Activated CD4-positive, alpha-beta T cell treated with anti-CD3 and anti-CD28 coated beads, Interleukin-2, Interleukin-6, amounts not matched to agents 100 ng/mL and 50 ng/mL, durations not matched to agents 16 hours and 8 hours (primary cell): ENCODE results near the gene C2CD3.

Experiments
- DNase-seq: peaks from one replicate; pipeline ENCODE4 v3.0.0-alpha.2; 2020

C2CD3 gene

DNA sequence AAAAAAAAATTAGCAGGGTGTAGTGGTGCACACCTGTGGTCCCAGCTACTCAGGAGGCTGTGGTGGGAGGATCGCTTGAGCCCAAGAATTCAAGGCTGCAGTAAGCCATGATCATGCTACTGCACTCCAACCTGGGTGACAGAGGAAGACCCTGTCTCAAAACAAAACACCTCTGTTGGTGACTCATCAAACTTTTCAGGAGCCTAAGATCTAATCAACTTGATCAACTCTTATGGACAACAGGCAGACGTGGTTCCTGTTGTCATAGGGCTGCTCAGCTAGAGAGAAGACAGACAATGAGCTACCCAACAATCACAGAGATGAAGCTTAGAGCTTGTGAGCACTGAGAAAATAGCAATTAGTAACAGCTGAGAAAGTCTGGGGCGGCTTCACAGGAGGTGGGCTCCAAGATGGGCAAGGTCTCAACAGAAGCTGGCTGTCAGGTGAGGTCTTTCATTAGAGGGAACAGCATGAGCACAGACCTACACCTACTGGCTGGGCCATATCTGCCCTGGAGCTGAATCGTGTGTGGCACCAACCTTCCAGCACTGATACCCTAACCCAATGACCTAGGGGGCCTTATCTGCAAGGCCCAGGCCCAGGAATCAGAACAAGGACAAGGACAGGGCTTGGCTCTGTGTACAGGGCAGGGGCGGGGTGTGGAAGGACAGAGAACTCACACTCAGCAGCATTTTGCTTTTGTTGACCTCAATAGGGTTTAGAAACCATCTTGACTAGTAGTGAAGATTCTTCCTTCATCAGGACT lies 154.7 kb downstream of the C2CD3 start:
- DNase-seq, result peak; percentile 43

DNA sequence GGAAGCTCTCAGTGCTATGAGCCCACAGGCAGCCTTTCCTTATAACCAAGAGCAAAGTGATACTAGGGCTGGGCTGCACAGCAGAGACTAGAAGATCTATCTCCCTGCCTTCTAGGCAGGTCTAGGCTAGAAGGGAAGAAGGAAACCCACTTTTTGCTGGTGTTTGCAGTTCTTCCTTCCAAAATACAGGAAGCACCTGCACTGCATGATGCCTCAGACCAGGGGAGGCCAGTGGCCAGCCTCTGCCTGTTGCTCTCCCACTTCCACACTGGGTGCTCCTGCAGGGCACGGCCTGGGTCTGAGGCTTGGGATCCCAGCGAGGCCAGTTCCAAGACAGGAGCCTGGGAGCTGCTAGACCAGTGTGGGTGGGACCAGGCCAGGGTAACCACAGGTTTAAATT lies 155.9 kb downstream of the C2CD3 start:
- DNase-seq, result no peak

DNA sequence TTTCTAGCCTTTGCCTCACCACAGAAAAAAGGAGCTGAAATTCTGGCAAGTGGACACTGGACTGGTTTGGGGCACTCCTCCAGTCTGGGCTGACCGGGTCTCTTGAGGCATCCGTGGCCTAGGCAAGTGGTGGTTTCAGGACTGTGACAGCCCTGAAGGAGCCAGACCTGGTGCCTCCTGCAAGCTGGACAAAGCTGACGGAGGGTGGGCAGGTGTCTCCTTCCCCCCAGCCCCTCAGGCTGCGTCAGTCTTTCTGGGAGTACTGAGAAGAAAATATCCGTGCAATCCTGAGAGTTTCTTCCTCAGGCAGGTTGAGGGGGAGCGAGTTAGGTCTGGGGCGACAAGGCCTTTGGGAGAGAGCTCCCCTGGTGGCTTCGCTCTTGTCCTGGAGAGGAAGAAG lies 157.7 kb downstream of the C2CD3 start:
- DNase-seq, result no peak

DNA sequence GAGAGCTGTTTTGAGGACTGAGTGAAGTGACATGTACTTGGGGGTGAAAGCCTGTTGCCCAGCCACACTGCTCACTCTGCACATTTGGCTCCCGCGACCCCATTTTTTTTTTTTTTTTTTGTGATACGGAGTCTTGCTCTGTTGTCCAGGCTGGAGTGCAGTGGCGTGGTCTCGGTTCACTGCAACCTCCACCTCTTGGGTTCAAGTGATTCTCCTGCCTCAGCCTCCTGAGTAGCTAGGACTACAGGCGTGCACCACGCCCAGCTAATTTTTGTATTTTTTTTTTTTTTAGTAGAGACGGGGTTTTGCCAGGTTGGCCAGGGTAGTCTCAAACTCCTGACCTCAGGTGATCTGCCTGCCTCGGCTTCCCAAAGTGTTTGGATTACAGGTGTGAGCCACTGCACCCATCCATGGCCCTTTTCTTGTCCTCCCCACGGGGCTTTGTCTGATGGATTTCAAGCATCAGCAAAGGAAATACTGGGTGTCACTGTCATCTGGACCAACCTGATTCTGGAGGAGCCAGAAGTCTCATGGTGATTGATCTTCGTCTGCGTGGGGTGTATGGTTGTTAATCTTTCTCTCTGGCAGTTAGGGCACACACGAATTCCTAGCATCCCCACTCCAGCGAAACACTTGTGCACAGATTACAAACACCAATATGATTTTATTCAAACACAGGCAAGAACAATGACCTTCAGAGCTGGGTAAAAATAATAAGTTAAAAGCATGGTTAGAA lies 158.6 kb downstream of the C2CD3 start:
- DNase-seq, result no peak

DNA sequence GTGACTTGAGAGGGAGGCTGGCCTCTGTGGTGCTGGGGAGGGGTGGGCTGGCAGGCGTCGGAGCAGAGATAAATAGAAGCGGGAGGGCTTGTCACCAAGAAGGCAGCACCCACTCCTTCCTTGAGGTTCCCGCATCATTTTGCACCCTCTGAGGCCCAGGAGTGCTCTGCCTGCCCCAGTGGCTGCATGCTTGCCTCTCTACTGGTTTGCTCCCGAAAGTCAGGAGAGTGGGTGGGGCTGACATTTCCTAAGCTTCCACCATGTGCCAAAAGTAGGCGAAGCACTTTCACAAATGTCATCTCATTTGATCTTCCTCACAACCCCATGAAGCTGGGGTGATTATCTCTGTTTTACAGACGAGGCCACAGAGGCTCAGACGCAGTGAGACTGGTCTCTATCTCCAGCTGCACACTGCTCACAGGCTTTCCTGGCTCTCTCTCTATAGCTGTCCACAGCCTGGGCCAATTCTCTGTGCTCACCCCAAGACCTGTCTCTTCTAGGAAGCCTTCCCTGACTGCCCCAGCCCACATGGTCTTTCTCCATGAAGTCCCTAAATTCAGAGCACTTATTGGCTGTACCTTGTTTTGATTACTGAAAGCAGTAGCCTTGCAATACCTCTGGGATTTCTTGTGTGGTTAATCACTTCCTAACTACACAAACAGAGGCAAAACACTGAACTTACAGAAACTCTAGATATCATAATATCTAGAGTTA lies 159.3 kb downstream of the C2CD3 start:
- peak; percentile 87 for DNase-seq

DNA sequence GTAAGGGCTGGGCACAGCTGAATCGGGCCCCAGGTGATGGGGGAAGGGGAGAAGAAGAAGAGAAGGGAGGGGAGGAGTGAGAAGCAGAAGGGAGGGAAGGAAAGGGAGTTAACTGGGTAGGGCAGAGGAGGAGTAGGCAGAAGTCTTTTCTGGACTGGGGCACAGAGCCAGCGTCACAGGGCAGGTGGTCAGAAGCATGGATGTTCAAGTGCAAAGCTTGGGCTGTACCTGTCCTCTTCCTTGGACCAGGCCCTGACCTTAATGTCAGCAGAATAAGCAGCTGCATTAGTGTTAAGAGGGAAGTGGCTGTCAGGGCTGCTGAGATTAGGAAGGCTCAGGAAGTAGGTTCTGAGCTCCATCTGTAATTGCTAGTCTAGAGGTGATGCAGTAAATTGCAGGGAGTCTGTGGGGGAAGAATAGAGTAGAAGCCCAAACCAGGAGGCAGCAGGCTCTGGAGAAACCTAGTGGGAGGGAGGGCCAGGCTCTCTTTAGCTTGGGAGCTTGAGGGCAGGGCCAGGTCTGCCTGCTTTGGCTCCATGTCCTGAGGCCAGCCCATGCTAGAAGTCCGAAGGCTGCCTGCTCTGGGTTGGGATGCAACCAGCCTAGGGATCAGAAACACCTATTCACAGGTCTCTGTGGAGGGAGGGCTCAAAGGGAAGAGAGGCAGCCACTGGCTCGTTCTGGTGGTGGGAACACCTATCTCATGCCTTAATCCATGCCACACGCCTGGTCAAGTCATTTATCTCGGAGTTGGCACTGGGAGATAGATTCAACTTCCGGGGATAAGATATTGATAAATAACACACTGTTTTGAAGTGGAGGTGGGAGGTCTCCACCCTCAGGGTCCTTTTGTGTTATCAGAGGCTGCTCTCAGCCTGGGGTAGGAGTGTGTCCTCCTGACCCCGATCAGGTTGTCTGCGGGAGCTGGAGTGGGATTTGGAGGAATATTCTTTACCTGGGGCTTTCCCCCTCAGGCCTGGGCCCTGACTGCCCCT lies 160.2 kb downstream of the C2CD3 start:
- no peak for DNase-seq

DNA sequence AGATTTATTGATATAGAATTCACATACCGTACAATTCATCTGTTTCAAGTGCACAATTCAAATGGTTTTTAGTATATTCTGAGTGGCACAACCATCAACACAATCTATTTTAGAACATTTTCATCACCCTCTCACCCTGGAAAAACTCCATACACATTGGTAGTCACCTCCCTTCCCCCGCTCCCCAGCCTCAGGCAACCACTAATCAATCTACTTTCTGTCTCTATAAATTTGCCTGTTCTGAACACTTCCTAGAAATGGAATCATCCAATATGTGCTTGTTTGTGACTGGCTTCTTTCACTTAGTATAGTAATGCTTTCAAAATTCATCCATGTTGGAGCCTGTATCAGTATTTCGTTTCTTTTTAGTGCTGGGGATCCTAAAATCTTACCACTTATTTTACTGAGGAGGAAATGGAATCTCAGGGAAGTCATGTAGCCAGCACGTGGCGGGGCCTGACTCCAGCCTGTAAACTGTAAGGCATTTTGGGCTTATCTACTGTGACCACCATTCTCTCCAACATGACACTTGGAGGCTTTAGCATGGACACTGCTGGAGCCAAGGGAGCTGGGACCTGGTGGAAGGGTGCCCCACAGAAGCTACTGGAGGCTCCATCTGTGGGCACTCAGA lies 161.0 kb downstream of the C2CD3 start:
- no peak for DNase-seq

DNA sequence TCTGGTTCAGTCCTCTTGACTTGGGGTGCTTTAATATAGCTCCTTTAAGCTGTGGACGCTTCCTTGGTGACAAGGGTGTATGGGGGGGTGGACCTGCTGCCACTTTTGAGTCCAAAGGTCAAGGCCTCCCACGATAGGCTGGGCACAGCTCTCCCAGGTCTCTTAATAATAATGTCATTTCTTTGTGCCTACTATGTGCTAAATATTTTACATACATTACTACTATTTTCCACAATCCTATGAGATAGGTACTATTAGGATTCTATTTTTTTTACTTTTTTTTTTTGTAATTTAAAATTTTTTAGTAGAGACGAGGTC lies 161.6 kb downstream of the C2CD3 start:
- no peak for DNase-seq

DNA sequence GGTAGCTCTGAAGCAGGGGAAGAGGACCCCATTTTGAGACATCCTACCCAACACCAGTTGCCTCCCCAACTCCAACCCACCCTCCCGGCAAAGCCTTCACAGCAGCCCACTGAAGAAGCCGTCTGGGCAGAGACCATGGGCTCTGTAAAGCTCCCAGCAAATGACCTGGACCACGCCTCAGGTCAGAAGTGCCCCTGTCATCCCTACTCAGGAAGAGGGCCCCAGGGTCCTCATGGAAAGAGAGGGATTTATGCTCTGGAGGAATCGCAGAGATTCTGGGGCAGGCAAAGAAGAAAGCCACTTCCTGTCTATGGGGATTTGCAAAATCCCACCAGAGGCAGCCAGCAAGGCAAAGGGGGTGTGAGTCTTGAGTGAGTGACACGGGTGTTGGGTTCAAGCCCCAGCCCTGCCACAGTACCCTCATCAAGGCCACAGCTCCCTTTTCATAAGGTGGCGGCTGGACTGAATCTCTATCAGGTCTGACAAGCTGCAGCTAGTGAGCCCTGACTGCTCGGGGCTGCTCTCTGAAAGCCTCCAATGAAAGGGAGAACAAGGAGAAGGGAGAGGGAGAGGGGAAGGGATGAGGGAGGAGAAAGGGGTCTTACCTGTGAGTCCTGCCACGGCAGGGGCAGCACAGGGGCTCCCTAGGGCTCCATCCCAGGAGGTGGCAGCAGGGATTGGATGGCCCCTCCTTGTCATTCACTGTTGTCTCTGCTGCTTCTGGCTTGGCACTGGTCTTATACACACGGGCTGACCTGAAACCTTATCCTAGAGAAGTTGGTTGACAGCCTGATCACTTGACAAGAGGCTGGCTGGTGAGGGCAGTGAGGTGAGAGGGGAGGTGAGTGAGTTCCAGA lies 162.2 kb downstream of the C2CD3 start, which contains the start of gene UCP3:
TSS of gene UCP3 (minus strand) at position 713 of the 857 bp plus-strand sequence. CDS start 2,043 bp downstream, outside the sequence.
- no peak for DNase-seq

DNA sequence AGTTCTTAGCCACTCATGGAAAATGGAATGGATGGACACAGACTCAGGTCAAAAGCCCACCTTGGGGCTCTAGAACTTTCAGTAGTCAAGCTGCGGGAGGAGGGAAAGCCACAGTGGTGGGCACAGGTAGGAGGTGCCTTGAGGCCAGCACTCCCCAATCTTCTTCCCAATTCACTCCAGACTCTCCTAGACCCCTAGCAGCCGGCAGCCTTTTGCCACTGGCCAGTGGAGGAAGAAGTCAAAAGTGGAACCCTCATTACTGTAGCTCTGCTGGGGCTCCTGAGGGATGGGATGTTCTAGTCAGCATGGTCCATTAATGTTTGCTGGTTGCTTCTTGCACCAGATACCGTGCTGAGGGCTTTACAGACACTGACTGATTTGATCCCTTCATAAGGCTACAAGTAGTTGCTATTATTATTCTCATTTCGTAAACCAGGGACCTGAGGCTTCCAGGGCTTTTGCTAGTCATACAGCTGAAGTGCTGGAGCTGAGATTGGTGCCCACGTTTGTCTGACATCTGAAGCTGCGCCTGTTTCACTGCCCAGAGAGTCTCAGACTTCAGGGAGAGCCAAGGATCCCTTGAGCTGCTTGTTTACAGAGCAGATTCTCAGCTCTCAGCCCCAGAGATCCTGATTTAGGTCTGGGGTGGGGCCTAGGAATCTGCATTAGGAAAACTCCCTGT lies 163.0 kb downstream of the C2CD3 start:
- no peak for DNase-seq

DNA sequence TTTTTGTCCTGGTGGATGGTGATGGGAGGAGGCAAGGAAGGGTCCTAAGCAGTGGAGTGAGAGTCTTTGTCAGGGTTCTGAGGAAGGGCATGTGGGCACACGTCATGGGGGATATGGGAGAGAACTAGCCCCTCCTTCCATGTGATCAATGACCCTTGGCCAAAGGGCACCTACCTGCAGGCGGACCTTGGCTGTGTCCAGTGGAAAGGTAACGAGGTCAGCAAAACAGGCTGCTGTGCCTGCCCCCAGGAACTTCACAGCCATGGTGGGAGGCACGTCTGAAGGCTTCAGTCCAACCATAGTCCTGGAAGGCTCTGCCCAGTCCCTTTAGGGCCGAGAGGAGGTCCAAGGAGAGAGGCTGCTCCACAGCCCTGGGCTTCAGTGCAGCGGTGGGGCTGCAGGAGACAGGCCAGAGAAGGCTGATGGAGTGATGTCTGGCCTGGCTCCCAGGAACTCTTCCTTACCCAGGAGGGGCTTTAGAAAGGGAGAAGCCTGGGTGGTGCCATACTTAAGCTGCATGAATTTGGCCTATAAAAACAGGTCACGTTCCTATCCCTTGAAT lies 164.0 kb downstream of the C2CD3 start:
- DNase-seq, result no peak

DNA sequence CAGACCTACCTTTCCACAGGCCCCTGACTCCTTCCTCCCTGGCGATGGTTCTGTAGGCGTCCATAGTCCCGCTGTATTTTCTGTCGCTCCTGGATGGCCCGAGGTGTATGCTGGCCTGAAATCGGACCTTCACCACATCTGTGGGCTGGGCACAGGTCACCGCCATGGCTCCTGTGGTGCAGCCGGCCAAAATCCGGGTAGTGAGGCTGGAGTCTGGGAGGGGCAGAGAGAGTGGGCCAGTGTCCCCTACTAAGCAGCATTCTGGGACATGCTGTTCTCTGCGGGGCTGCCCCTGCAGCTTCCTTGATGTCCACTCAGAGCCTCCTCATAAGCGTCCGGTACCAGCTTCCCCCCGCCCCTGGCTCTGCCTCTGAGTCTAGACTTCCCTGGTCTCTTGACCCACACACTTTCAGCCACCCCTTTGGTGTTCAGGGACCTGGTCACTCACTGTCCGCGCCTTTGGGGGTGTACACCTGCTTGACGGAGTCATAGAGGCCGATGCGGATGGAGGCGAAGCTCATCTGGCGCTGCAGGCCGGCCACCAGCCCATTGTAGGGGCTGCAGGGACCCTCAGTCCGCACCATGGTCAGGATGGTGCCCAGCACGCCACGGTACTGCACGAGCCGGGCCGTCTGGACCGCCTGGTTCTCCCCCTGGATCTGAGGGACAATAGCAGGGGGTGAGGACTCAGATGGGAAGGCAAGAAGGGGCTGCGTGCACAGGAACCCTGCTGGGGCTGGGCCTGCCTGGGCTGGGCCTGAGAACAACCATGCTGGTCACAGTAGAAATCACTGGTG lies 164.9 kb downstream of the C2CD3 start:
- no peak for DNase-seq

DNA sequence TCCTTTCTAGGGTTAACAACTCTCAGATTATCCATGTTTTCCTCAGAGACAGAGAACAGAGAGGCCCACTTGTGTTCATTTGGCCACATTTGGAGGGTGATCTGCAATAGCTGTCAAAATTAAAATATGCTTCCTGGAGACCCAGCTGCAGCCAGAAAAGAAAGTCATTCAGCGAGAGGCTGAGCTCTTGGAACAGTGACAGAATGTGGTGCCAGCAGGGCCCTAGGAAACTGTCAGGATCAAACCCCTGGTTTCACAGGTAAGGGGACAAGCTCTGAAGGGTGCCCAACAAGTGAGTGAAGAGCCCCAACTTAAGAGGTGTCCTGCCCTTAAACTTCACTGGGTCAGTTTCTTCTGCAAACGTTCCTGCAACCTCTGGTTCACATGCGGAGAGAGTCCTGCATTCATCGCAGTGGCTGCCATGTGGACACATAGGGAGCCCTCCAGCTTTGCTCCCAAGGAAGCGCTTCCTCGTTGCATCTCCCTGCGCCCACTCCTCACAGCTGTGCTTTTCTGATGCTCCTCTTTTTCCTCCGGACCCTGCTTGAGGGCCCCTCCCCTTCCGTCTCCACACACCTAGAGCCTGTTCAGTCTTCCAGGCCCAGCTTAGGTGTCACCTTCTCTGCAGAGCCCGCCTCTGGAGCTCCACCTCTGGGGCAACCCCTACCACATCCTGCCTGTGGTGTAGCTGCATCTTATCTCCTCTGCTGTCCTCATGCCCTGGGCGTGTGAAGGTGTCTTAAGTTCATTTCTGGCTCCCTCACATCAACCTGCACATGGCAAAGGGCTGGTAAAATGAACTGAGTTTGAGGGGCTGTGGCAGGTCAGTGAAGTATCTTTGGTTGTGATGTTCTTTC lies 165.8 kb downstream of the C2CD3 start:
- DNase-seq, result peak; percentile 89

DNA sequence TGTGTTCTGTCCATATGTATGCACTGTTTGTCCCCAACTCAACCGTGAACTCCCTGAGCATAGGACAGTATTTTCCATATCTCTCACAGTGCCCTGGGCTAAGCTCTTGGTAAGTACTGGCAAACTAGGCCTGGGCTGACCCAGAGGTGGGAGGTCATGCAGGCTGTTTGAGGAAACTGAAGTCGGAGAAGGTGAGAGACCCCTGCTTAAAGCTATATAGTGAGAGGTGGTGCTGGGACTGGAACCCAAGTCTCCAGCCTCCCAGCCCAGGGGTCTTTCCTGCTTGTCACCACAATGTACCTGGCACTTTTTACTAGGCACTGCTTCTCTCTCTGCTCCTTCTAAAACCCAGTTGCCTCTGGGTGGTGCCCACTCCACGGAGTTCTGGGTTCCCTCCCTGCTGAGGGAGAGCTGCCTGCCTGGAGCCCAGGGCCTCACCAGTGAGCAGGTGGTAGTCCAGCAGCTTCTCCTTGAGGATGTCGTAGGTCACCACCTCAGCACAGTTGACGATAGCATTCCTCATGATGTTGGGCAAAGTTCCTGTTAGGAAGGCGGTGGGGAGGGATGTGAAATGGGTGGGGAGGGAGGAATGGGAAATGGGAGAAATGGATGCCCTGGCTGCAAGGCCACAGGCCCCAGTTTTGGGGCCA lies 166.6 kb downstream of the C2CD3 start:
- no peak for DNase-seq

DNA sequence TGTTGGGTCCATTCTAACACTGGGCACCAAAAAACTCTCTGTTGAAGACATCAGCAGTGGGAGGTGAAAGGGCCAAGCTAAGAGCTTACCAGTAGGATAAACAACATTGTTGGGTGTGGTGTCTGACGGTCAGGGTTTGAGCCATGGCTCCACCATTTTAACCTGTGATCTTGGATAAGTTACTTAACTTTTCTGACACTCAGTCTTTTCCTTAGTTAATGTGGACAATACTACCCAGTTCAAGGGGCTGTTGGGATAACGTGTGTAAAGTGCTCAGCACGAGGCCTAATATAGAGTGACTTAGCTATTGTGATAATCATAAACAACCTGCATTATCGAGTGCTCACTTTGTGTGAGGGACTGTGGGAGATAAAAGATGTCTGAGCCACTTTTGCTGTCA lies 168.0 kb downstream of the C2CD3 start:
- DNase-seq, result no peak

DNA sequence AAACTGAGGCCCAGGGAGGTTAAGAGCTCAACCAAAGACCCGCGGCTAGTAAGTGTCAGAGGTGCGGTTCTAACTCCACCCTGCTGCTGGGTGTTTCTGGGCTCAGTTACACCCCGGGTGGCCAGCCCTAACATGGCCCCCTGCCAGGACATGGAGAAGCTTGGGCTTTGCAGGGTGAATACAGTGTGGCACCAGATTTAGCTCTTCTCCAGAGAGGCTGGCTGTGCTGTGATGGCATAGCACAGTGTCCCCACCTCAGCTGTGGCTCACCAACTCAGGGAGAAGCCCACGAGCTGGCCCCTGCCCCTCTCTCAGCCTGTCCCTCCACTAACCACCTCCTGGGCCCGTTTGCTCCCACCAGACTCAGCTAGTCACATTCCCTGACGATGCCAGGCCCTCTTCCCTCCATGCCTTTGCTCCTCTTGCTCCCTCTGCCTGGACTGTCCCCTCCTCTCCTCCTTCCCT lies 168.9 kb downstream of the C2CD3 start:
- no peak for DNase-seq

DNA sequence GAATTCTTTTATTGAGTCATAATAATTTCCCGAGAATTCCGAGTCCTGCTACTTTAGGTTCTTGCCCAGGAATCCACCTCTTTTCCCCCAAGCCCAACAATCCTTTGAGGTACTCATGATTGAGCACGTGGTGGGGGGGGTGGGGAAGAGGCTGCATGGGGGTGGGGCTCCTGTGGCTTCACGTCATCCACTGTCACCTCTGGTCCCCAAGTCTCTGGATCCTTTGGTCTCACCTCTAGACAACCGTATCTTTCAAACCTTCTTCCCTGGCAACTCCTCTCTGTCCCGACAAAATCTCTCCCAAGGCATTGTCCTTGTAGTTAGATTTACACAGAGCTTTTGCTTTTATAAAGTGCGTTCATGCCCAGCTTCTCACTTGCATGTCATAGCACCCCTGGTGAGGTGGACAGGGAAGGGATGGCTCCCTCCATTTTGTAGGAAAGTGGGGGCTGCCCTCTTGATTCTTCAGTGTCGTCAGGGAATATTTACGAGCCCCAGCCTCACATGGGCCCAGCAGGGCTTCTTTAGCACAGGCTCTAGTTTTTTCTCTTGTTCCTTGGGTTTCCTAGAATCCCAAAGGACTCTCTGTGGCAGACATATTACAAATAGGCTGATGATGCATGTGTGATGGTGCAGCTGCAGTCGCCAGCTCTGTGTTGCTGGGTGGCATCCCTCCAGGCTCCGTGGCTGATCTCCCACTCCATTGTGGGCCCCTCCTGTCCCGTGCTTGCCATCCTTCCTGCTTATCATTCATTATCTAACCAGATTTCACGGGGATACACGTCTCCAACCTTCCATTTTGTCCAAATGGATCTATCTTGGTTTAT lies 170.3 kb downstream of the C2CD3 start:
- no peak for DNase-seq
